ENCODE results near the gene ST7.

The ST7 gene

DNA sequence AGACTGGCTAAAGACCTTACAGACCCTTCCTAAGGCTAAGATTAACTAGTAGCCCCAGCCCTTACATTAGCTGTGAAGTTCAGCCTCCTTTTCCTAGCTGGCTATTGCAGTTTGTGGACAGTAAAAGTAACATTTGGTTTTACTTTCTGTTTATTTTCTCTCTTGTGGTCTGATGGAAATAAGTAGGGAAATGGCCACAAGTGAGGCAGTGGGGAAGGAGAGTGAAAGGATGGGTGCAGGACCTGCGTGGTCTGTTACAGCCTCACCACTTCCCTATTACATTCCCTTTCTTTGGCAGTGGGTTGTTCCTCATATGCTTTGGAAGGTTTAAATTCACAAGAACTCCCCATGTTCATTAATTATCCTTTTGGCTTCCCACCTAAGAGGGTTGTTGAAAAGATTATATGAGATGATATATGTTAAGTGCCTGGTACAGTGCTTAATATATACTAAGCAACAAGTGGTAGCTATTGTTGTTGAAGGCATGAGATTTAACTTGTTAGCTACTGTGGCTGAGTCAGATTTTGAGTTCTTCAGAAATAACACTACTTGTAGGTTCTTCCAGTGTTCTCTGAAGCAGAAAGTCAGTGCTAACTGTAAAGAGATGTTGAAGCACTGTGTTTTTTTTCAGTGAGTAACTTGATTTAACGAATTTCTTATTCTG is 181.7 kb downstream of the ST7 start:
- TF ChIP-seq, protein P1, sequence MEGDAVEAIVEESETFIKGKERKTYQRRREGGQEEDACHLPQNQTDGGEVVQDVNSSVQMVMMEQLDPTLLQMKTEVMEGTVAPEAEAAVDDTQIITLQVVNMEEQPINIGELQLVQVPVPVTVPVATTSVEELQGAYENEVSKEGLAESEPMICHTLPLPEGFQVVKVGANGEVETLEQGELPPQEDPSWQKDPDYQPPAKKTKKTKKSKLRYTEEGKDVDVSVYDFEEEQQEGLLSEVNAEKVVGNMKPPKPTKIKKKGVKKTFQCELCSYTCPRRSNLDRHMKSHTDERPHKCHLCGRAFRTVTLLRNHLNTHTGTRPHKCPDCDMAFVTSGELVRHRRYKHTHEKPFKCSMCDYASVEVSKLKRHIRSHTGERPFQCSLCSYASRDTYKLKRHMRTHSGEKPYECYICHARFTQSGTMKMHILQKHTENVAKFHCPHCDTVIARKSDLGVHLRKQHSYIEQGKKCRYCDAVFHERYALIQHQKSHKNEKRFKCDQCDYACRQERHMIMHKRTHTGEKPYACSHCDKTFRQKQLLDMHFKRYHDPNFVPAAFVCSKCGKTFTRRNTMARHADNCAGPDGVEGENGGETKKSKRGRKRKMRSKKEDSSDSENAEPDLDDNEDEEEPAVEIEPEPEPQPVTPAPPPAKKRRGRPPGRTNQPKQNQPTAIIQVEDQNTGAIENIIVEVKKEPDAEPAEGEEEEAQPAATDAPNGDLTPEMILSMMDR (IDR thresholded peaks at IDR 0.05; ENCODE audit: borderline replicate concordance, insufficient read depth, low read depth, low read length) = no peak

DNA sequence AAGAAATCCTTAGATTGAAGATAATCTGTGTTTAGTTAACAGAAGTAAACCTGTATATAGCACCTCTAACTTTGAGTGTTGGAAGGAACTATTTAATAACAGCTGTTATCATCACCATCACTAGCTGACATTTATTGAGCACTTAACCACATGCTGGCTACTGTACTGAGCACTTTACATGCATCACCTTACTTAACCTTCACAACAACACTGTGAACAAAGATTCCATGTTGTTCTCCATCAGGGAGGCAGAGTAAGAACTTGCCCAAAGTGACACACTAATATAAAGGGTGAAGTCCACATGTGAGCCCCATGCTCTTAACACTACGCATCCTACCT is 182.2 kb downstream of the ST7 start:
- H3K4me3 ChIP-seq (ENCODE audit: low read depth, low read length) = no peak overlapping the region
- TF ChIP-seq, protein P1 (IDR thresholded peaks at IDR 0.05; ENCODE audit: borderline replicate concordance, insufficient read depth, low read depth, low read length) = no peak

More for the DNA sequence above, 181.7 kb downstream of the ST7 start:
- H3K4me3 ChIP-seq (ENCODE audit: low read depth, low read length) = no peak overlapping the region

GRCh38 chr7:117137868-117138267 is 184.6 kb downstream of the ST7 start:
- TF ChIP-seq, protein P1 (IDR thresholded peaks at IDR 0.05; ENCODE audit: borderline replicate concordance, insufficient read depth, low read depth, low read length) = no peak
- no peak overlapping the region for H3K4me3 ChIP-seq (ENCODE audit: low read depth, low read length)

- TF ChIP-seq, protein P1 (IDR thresholded peaks at IDR 0.05; ENCODE audit: borderline replicate concordance, insufficient read depth, low read depth, low read length) = no peak
- H3K4me3 ChIP-seq (ENCODE audit: low read depth, low read length) = no peak overlapping the region
These were observed 185.2 kb downstream of the ST7 start for GRCh38 chr7:117138495-117138894.

DNA sequence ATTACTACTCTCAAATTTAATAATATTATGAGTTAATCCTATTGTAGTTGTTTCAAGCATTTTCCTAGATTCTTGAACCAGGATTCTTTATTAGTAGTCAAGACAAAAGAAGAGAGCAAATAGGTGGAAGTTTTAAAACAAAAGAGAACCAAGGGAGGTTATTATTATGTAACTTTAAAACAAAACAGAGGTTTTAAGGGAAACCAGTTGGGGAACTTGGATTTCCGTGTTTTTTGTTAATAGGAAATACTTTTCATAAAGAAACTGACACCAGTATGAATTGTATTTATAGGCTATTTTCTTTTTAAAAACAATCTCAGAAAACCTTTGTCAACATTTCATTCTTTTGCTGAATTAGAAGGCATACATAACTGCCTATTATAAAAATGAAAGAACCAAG is 185.7 kb downstream of the ST7 start:
- TF ChIP-seq, protein P1 (IDR thresholded peaks at IDR 0.05; ENCODE audit: borderline replicate concordance, insufficient read depth, low read depth, low read length) = no peak
- H3K4me3 ChIP-seq (ENCODE audit: low read depth, low read length) = no peak overlapping the region

- no peak overlapping the region for H3K4me3 ChIP-seq (ENCODE audit: low read depth, low read length)
These were observed 186.2 kb downstream of the ST7 start for GRCh38 chr7:117139397-117139984.

More at GRCh38 chr7:117139397-117139984, 186.2 kb downstream of the ST7 start:
- TF ChIP-seq, protein P1 (IDR thresholded peaks at IDR 0.05; ENCODE audit: borderline replicate concordance, insufficient read depth, low read depth, low read length) = no peak
